GM10266 (cell line): ENCODE measurements around the gene SFTA2.

ENCODE experiments used
- DNase-seq: peaks from one replicate; pipeline ENCODE4 v3.0.0; 2012; ENCODE audit errors: extremely low spot score
- CTCF ChIP-seq: IDR thresholded peaks from 2 replicates; pipeline ENCODE4 v1.5.1; 2012; ENCODE audit warnings: mild to moderate bottlenecking, low read depth; ENCODE audit not compliant: control insufficient read depth, insufficient read depth; ENCODE audit errors: missing control alignments

The SFTA2 gene

GRCh38 chr6:30901436-30901835 lies 30.5 kb downstream of the SFTA2 start:
- no peak for TF ChIP-seq CTCF
- no peak for DNase-seq

GRCh38 chr6:30900863-30901417 lies 31.0 kb downstream of the SFTA2 start:
- no peak for DNase-seq

GRCh38 chr6:30898750-30899360 lies 33.1 kb downstream of the SFTA2 start:
- no peak for TF ChIP-seq CTCF
- DNase-seq: no peak

More at GRCh38 chr6:30900863-30901417, 31.0 kb downstream of the SFTA2 start:
- TF ChIP-seq CTCF: no peak

GRCh38 chr6:30897882-30898281 lies 34.1 kb downstream of the SFTA2 start:
- TF ChIP-seq CTCF: no peak
- no peak for DNase-seq

GRCh38 chr6:30896541-30896940 lies 35.4 kb downstream of the SFTA2 start:
- no peak for DNase-seq
- no peak for TF ChIP-seq CTCF

GRCh38 chr6:30895343-30895742 lies 36.6 kb downstream of the SFTA2 start:
- TF ChIP-seq CTCF: no peak
- DNase-seq: no peak

- TF ChIP-seq CTCF: no peak
- DNase-seq: no peak
Observed at GRCh38 chr6:30894935-30895334, 37.0 kb downstream of the SFTA2 start.
